GM18511 (cell line): ENCODE data around the gene KCND2.

Experiments used
- ATAC-seq: cut with Tn5 transposase; IDR thresholded peaks from one replicate; pipeline ENCODE4 v1.9.1; 2021; ENCODE audit warnings: mild to moderate bottlenecking, moderate library complexity; ENCODE audit not compliant: unreplicated experiment

Gene KCND2

GRCh38 chr7:120307991-120308545 lies 35.1 kb downstream of the KCND2 start:
- ATAC-seq, result no peak

- ATAC-seq, result no peak
Observed at GRCh38 chr7:120311028-120311788, 38.2 kb downstream of the KCND2 start.

DNA sequence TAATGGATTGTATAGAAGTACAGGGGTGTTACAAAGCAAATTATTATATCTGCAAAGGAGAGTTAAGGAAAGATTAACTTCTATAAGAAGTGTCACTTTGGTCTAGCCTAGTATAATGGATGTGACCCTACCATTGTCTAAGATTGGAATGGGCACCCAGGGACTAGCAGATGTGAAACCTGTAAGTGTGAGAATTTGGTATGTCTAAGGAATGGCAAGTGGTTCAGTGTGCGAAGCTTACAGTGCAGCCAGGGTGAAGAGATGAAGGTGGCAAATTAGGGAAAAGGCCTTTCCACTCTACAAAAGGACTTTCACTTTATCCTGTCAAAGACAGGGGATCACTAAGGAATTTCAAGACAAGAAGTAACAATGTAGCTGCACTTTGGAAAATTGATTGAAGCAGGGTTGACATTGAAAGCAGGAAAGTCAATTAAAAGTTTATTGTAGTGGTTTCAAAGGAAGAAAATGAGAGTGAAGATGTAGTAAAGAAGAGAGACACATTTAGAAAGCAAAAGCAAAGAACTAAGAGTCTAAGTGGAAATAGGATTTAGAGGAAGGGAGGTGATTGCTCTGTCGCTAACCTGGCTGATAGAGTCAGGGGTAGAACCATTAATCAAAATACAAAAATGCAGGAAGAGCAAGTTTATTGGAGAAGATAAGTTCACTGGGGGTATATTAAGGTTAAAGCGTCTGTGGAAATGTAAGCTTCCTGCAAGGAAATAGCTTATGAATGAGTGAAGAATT lies 47.4 kb downstream of the KCND2 start:
- peak; percentile 73 for ATAC-seq

GRCh38 chr7:120327054-120327453 lies 54.1 kb downstream of the KCND2 start:
- ATAC-seq, result no peak

- ATAC-seq, result no peak
Observed at GRCh38 chr7:120332433-120332832, 59.5 kb downstream of the KCND2 start.

GRCh38 chr7:120334475-120334874 lies 61.5 kb downstream of the KCND2 start:
- peak; percentile 99 for ATAC-seq

DNA sequence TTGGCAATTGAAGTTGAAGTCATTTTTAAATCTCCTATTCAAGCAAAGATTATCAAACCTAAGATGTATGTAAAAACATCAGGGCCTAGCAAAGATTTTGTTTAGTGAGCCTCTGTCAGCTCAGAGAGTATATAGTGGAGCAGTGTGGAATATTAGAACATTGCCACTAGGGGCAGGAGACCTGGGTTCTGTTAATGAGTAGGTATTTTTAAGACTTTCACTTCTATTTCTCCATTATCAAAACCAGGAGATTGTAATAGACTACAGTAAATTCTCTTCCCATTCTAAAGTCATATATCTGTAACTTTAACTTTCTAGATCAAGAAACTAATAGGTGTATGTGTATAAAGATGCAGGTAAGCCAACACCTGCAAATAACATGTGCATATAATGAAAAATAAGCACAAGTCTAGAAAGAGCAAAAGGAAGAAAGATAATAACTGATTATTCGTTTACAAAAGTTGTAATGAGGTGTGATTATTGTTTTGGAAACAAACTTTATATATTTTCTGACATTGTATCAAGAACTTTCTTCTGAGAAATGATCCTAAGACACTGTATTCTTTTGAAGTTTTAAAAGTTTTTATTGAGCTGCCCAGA lies 64.4 kb downstream of the KCND2 start:
- ATAC-seq, result peak; percentile 37

DNA sequence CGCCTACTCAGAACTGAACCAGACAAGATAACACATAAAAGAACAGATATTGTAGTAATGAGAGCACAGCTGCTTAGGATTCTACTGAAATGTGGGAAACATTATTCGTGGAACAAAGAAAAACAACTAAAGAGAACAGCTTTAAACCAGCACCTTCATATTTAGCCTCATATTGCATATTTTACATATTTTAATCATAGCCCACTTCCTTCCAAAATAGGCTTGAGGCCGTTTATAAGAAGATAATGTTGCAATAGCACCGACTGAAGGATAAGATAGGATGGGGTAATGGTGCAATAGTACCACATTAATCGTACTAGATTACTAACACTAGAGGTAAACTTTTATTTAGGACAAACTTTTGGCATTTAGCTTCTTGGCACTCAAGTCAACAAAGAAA lies 71.3 kb downstream of the KCND2 start:
- ATAC-seq, result no peak

DNA sequence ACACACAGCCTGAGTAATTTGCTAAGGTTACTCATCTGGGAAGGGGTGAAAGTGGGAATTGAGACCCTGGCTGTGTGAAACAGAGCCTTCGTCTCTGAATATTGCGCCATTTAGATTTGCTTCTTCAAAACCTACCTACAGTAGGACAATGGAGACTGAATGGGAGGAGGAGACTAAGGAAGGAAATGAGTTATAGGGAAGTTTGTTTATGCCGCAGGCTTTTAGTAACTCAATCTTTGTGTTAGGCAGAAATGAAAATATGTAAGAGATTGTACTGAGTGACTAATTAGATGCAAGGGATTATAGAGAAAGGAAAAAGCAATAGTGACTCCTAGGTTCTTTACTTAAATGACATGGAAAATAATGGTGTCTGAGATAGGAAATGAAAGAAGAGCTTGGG lies 80.2 kb downstream of the KCND2 start:
- ATAC-seq, result no peak

- peak; percentile 97 for ATAC-seq
Observed at GRCh38 chr7:120360918-120361317, 87.9 kb downstream of the KCND2 start.

GRCh38 chr7:120363414-120363813 lies 90.4 kb downstream of the KCND2 start:
- no peak for ATAC-seq

GRCh38 chr7:120370954-120371353 lies 98.0 kb downstream of the KCND2 start:
- peak; percentile 97 for ATAC-seq

- ATAC-seq, result no peak
Observed at GRCh38 chr7:120373174-120373573, 100.2 kb downstream of the KCND2 start.

GRCh38 chr7:120394595-120394994 lies 121.6 kb downstream of the KCND2 start:
- peak; percentile 45 for ATAC-seq

DNA sequence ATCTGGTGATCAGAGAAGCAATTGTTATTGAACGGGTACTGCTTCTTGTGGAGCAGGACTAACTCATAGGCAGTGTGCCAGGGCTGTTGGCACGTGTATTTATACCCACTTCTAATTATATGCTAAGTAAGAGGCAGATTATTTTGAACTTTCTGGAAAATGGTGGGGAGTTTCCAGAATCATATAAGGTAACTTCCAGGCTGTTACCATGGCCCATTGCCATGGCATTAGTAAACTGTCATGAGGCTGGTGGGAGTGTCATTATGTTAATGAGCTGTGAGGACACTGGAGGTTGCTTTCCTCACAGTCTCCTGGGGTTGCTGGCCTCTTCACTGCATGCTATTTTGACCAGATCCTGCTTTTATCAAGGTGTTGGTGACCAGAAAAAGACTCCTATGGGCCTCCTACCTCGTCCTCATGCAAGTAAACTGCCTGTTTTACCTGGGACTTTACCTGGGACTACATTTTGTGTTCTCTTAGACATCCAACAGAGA lies 122.6 kb downstream of the KCND2 start:
- peak; percentile 93 for ATAC-seq

DNA sequence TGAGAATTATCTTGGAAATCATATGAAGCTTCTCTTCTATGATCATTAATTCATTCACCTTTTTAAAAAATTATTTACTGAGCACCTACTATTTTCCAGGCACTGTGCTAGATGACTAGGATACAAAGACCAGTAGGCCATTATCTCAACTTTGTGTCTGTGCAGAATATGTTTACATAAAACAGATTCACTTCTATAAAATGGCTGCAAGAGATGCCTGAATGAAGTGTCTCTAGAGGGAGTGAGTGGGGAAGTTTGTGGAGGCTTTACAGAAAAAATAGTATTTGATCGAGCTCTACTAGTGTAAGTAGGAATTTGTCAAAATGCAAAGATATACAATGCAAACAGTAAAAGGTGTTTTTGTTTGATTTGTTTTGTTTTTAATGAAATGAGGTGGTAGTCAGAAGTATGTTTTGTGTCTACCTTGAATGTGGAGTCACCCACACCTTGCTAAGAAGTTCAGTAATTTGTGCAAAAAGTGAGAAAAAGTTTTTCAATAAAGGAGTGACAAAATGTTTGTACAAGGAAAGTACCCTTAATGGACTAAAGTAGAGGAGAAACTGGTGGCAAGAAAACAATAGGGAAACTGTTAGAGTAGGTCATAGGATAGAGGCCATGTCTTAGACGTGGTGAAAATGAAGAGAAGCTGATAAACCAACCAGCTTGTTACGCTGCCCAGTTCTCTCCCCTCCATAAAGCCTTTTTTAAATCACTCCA lies 125.5 kb downstream of the KCND2 start:
- ATAC-seq, result no peak

DNA sequence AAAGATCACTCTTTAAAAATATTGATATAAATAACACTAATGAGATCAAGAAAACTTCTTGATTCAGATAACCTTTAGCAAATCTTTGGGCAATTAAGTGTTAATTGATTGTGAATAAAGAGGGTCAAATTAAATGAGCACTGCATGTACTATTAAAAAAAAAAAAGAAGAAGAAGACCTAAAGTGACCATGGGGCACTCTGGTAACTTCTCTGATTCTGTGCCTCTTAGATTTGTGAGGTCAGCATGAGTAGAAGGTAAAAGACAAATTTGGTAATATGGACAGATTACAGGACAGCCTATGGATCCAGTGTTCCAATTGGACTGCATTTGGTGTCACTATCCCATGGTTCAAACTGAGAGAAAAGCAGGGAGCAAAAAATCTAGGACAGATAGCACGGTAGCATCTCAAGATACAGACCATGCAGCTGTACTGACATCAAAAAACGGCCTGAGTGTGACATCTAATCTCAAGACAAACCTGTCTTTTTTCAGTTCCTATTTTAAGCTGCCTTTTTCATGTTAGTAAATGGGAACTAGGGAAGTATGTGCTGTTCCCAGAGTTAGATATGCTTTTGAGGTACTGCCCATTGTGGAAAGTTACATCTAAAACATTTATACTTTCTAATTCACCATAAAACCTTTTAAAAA lies 128.0 kb downstream of the KCND2 start:
- ATAC-seq, result peak; percentile 32

GRCh38 chr7:120402079-120402767 lies 129.2 kb downstream of the KCND2 start:
- peak; percentile 66 for ATAC-seq

- no peak for ATAC-seq
Observed at GRCh38 chr7:120402801-120403200, 129.8 kb downstream of the KCND2 start.

- peak; percentile 61 for ATAC-seq
Observed at GRCh38 chr7:120404042-120404441, 131.1 kb downstream of the KCND2 start.
